PC-9 (cell line): Measurements from ENCODE around the gene MBNL1.

Source experiments
- CTCF ChIP-seq: fragments of 200-600 bp; sonication (generic); conservative IDR thresholded peaks from 2 replicates; pipeline ENCODE4 v1.6.1; 2017; ENCODE audit warnings: mixed run types, antibody characterized with exemption, mild to moderate bottlenecking, moderate library complexity
- EZH2 ChIP-seq: fragments of 200-600 bp; sonication (generic); IDR thresholded peaks from 2 replicates; pipeline ENCODE4 v1.8.0; 2017; ENCODE audit warnings: antibody characterized with exemption, low read depth

DNA sequence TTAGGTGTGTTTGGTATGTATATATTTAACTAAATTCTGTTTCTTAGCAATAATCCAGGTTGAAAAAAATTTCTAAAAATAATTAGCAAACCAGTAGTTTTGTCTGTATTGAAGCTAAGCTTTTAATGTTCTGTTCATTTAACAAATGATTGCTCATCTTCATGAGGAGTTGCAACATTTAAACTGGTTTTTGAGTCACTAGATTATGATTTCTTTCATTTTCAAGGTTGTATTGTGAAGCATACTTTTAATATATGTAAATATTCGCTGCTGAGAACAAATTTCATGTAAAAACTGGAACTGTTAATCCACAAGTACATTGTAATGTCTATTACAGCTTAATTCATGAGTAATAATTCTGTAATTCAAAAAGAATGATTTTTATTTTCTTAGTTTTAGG is 192.7 kb downstream of the MBNL1 start:
- no peak for TF ChIP-seq CTCF
- no peak for TF ChIP-seq EZH2
